Osteocyte (in vitro differentiated cells): Measurements from ENCODE around the gene NLGN2. TPM values are rescaled to one million over a fixed set of nuclear protein-coding genes. Genes with fewer than 3 reads are reported as not detected.

Experiments used
- DNase-seq: peaks from one replicate; pipeline ENCODE4 v3.0.0; 2021; ENCODE audit warnings: mixed read lengths; ENCODE audit not compliant: unreplicated experiment; ENCODE audit errors: extremely low spot score
- H3K27ac Mint-ChIP-seq: one replicate; pipeline ENCODE4 v1.8.0; 2021; ENCODE audit warnings: mild to moderate bottlenecking, mixed read lengths; ENCODE audit not compliant: unreplicated experiment
- H3K27me3 Mint-ChIP-seq: one replicate; pipeline ENCODE4 v1.8.0; 2021; ENCODE audit warnings: mixed read lengths; ENCODE audit not compliant: unreplicated experiment
- H3K36me3 Mint-ChIP-seq: one replicate; pipeline ENCODE4 v1.8.0; 2021; ENCODE audit warnings: mixed read lengths; ENCODE audit not compliant: unreplicated experiment
- H3K4me1 Mint-ChIP-seq: one replicate; pipeline ENCODE4 v1.8.0; 2021; ENCODE audit warnings: mixed read lengths; ENCODE audit not compliant: unreplicated experiment
- H3K4me3 Mint-ChIP-seq: one replicate; pipeline ENCODE4 v1.8.0; 2021; ENCODE audit warnings: mild to moderate bottlenecking, moderate library complexity, mixed read lengths; ENCODE audit not compliant: unreplicated experiment
- H3K9me3 Mint-ChIP-seq: one replicate; pipeline ENCODE4 v1.8.0; 2021; ENCODE audit warnings: mixed read lengths; ENCODE audit not compliant: unreplicated experiment
- CTCF ChIP-seq: fragments of 200-600 bp; sonication (generic); IDR thresholded peaks from 2 replicates; pipeline ENCODE4 v1.5.0; 2021; ENCODE audit warnings: antibody characterized with exemption, mild to moderate bottlenecking, moderate library complexity
- total RNA-seq: library from RNA; stranded (reverse); gene quantifications from 2 replicates; pipeline ENCODE4 v1.2.1, GENCODE V29; 2021

NLGN2 gene
- total RNA-seq, 1 donor from 2014 or later = 56.8 TPM

GRCh38 chr17:7408863-7409262 is 1.2 kb downstream of the NLGN2 start:
- Mint-ChIP-seq H3K27me3 (no peaks in the 10 kb centered on the region), H3K36me3 (peaks cover 24% of the 10 kb centered on the region), H3K4me1 (peaks cover 22% of the 10 kb centered on the region), H3K9me3 (no peaks in the 10 kb centered on the region), H3K4me3 (no peak overlapping the region), H3K27ac (no peak overlapping the region)
- no peak for DNase-seq
- no peak for TF ChIP-seq CTCF

GRCh38 chr17:7409716-7410115 is 2.1 kb downstream of the NLGN2 start:
- H3K27ac Mint-ChIP-seq = no peak overlapping the region
- H3K36me3 Mint-ChIP-seq = peaks cover 25% of the 10 kb centered on the region
- no peak for TF ChIP-seq CTCF
- peaks cover 22% of the 10 kb centered on the region for H3K4me1 Mint-ChIP-seq
- H3K4me3 Mint-ChIP-seq = no peak overlapping the region
- no peaks in the 10 kb centered on the region for H3K9me3 Mint-ChIP-seq
- H3K27me3 Mint-ChIP-seq = no peaks in the 10 kb centered on the region
- no peak for DNase-seq

GRCh38 chr17:7410634-7411426 is 3.2 kb downstream of the NLGN2 start:
- H3K4me3 Mint-ChIP-seq = no peak overlapping the region
- TF ChIP-seq CTCF = no peak
- no peak for DNase-seq
- peaks cover 19% of the 10 kb centered on the region for H3K4me1 Mint-ChIP-seq
- H3K27me3 Mint-ChIP-seq = no peaks in the 10 kb centered on the region
- H3K27ac Mint-ChIP-seq = no peak overlapping the region
- H3K36me3 Mint-ChIP-seq = peaks cover 30% of the 10 kb centered on the region
- H3K9me3 Mint-ChIP-seq = no peaks in the 10 kb centered on the region

DNA sequence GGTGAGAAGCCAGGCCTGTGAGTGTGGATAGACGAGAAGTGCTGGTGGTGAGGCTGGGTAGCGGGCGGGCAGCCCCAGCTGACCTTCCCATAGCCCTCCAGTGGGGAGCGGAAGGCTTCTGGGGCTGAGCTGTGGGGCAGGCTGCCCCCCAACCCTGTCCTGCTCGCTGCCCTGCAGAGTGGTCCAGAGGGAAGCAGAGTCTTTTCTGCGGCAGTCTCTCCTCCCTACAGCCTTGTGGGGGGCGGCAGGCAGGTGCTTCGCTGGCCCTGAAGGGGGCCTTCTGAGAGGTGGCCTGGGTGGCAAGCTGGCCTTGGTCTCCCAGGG is 3.7 kb downstream of the NLGN2 start:
- peaks cover 14% of the 10 kb centered on the region for H3K4me1 Mint-ChIP-seq
- H3K36me3 Mint-ChIP-seq = peaks cover 32% of the 10 kb centered on the region
- no peaks in the 10 kb centered on the region for H3K27me3 Mint-ChIP-seq
- no peak overlapping the region for H3K4me3 Mint-ChIP-seq
- no peak for DNase-seq
- TF ChIP-seq CTCF = no peak
- H3K9me3 Mint-ChIP-seq = no peaks in the 10 kb centered on the region
- H3K27ac Mint-ChIP-seq = no peak overlapping the region

DNA sequence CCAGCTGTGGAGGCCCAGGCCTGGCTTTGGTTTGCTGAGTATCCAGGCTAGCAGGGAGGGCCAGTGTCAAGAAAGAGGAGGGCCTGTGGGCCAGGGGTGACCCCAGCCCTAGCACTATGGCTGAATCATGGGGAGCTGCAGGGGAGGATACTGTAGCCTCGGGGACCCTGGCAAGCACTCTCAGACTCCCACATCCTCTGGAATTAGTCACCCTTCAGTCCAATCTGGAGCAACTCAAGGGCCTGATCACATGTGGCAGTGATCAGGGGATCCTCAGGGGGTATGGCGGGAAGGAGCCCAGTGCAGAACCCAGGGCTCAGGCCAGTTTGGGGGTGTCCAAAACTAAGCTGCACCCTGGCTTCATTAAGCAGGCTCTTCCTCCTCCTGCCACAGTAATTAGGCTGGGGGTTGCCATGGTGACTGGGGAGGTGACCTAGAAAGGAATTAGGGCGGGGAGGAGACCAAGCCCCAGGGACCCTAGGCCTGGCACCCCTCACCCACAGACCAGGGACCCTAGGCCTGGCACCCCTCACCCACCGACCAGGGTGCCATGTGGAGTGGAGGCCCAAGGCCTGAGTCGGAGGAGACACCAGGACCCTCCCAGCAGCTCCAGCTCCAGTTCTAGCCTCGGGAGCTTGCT is 5.8 kb downstream of the NLGN2 start:
- TF ChIP-seq CTCF = no peak
- Mint-ChIP-seq H3K4me1 (peaks cover 7% of the 10 kb centered on the region), H3K4me3 (no peak overlapping the region), H3K9me3 (no peaks in the 10 kb centered on the region), H3K36me3 (peaks cover 36% of the 10 kb centered on the region), H3K27ac (no peak overlapping the region), H3K27me3 (no peaks in the 10 kb centered on the region)
- DNase-seq = no peak
